ENCODE data around the gene PXN.

GRCh38 chr12:120266180-120266870 lies 795 bp upstream of the PXN start:
- TF ChIP-seq POLR2AphosphoS5 (IDR thresholded peaks at IDR 0.05; ENCODE audit: low read depth) = no peak
- TF ChIP-seq CTCF (IDR thresholded peaks at IDR 0.05; ENCODE audit: insufficient read depth, low read length) = no peak
- TF ChIP-seq REST (IDR thresholded peaks at IDR 0.05; ENCODE audit: insufficient replicate concordance, low read depth) = no peak
- no peak for TF ChIP-seq GABPA (IDR thresholded peaks at IDR 0.05; ENCODE audit: low read depth)
